ENCODE data around the gene SIPA1L2. TPM values are rescaled to one million over a fixed set of nuclear protein-coding genes. Genes with fewer than 3 reads are reported as not detected.

SIPA1L2 gene
- total RNA-seq, 1 donor from 2014 or later, result 3.7 TPM

GRCh38 chr1:232662910-232663309 lies 33.0 kb upstream of the SIPA1L2 start:
- DNase-seq (ENCODE audit: low spot score), result no peak
- H3K4me3 Mint-ChIP-seq (ENCODE audit: low read depth), result no peak overlapping the region
- peaks cover 6% of the 10 kb centered on the region for H3K4me1 Mint-ChIP-seq (ENCODE audit: low read depth)
- intact Hi-C loops (cut with micrococcal nuclease), result no loop called here
- no peak overlapping the region for H3K27ac Mint-ChIP-seq
- peaks cover 26% of the 10 kb centered on the region for H3K27me3 Mint-ChIP-seq (ENCODE audit: low read depth)
- no peaks in the 10 kb centered on the region for H3K36me3 Mint-ChIP-seq (ENCODE audit: low read depth)
- H3K9me3 Mint-ChIP-seq, result no peaks in the 10 kb centered on the region

GRCh38 chr1:232658386-232658785 lies 28.5 kb upstream of the SIPA1L2 start:
- H3K36me3 Mint-ChIP-seq (ENCODE audit: low read depth), result no peaks in the 10 kb centered on the region
- DNase-seq (ENCODE audit: low spot score), result no peak
- no peak overlapping the region for H3K4me3 Mint-ChIP-seq (ENCODE audit: low read depth)
- H3K9me3 Mint-ChIP-seq, result no peaks in the 10 kb centered on the region
- H3K27me3 Mint-ChIP-seq (ENCODE audit: low read depth), result peaks cover 34% of the 10 kb centered on the region
- intact Hi-C loops (cut with micrococcal nuclease), result no loop called here
- H3K27ac Mint-ChIP-seq, result no peak overlapping the region
- H3K4me1 Mint-ChIP-seq (ENCODE audit: low read depth), result peaks cover 2% of the 10 kb centered on the region

DNA sequence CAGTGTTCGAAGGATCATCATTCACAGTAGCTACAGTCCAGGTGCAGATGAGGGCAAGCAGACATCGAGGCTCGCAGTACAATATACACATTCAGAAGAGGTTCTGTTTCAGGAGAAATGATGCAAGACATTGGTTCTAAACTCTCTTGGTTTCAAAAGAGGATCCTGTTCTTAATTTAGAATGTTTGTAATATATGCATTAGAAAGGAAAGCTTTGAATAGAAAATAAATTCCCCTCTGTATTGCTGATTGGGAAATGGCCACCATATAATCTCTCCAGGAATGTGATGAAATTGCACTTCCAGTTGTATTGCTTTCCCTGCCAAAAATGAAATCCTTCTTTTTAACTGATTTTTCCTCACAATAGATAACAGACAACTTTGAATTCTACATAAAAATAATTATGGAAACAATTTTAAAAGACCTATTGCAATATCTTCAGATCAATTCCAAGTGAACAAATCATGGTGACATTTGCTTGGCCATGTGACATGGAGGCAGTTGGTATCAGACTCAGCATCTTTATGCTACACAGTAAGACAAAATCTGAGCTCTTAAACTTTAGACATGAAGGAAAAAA lies 27.6 kb upstream of the SIPA1L2 start:
- no peaks in the 10 kb centered on the region for H3K9me3 Mint-ChIP-seq
- peaks cover 32% of the 10 kb centered on the region for H3K27me3 Mint-ChIP-seq (ENCODE audit: low read depth)
- no peak overlapping the region for H3K27ac Mint-ChIP-seq
- peaks cover 2% of the 10 kb centered on the region for H3K4me1 Mint-ChIP-seq (ENCODE audit: low read depth)
- intact Hi-C loops (cut with micrococcal nuclease), result no loop called here
- DNase-seq (ENCODE audit: low spot score), result no peak
- H3K4me3 Mint-ChIP-seq (ENCODE audit: low read depth), result no peak overlapping the region
- no peaks in the 10 kb centered on the region for H3K36me3 Mint-ChIP-seq (ENCODE audit: low read depth)

DNA sequence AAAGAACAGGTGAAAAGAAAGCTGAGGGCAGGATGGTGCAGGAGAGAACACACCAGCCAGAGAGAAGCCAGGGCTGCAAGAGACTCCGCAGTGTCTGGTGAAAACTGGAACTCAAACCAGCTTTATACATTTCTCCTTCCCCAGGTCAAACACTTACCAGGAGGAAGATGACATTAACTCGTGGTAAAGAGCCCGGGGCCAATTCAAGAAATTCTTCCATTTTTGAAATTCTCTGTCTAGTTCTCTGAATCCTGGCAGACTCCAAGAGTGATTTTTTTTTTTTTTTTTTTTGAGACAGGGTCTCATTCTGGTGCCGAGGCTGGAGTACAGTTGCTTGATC lies 25.8 kb upstream of the SIPA1L2 start:
- Mint-ChIP-seq H3K27ac (no peak overlapping the region), H3K27me3 (ENCODE audit: low read depth) (peaks cover 30% of the 10 kb centered on the region), H3K4me1 (ENCODE audit: low read depth) (peaks cover 2% of the 10 kb centered on the region), H3K4me3 (ENCODE audit: low read depth) (no peak overlapping the region), H3K36me3 (ENCODE audit: low read depth) (no peaks in the 10 kb centered on the region), H3K9me3 (no peaks in the 10 kb centered on the region)
- DNase-seq (ENCODE audit: low spot score), result no peak
- intact Hi-C loops (cut with micrococcal nuclease), result no loop called here

DNA sequence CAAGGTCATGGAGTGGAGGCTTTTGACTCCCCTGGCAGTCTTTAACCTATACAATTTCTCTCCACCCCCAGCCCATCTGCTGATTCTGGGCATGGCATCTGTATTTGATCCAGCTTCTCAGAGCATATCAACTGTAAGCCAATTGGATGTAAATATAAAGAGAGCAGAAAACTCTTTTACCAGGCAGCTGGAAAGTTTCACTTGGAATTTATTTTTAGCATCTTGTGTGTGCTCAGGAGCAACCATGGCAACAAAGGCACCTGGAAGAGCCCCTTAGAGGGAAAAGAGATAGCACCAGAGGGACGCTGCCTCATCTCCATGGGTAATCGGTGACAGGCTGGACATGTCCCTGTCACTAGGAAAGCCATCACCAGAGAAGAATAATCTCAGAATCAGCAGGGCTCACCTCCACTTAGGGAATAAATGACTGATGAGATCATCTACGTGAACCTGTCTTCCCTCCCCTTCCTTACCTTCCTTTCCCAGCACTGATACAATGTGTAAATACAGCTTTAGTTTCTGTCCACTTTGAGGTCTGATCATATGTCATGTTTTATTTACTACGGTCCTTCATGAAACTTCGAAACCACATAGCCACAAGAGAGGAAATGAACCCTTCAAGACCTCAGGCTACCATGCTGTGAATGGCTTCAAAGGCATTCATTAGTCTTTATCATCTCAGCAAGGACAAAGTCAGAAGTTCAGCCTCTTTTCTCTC lies 25.3 kb upstream of the SIPA1L2 start:
- H3K4me1 Mint-ChIP-seq (ENCODE audit: low read depth), result peaks cover 2% of the 10 kb centered on the region
- H3K36me3 Mint-ChIP-seq (ENCODE audit: low read depth), result no peaks in the 10 kb centered on the region
- no peak overlapping the region for H3K27ac Mint-ChIP-seq
- DNase-seq (ENCODE audit: low spot score), result no peak
- no peaks in the 10 kb centered on the region for H3K9me3 Mint-ChIP-seq
- H3K27me3 Mint-ChIP-seq (ENCODE audit: low read depth), result peaks cover 27% of the 10 kb centered on the region
- no peak overlapping the region for H3K4me3 Mint-ChIP-seq (ENCODE audit: low read depth)
- intact Hi-C loops (cut with micrococcal nuclease), result no loop called here

GRCh38 chr1:232653789-232654188 lies 23.9 kb upstream of the SIPA1L2 start:
- H3K27me3 Mint-ChIP-seq (ENCODE audit: low read depth), result peaks cover 22% of the 10 kb centered on the region
- H3K4me3 Mint-ChIP-seq (ENCODE audit: low read depth), result no peak overlapping the region
- H3K4me1 Mint-ChIP-seq (ENCODE audit: low read depth), result peaks cover 2% of the 10 kb centered on the region
- intact Hi-C loops (cut with micrococcal nuclease), result no loop called here
- DNase-seq (ENCODE audit: low spot score), result no peak
- H3K27ac Mint-ChIP-seq, result no peak overlapping the region
- no peaks in the 10 kb centered on the region for H3K36me3 Mint-ChIP-seq (ENCODE audit: low read depth)
- H3K9me3 Mint-ChIP-seq, result no peaks in the 10 kb centered on the region

DNA sequence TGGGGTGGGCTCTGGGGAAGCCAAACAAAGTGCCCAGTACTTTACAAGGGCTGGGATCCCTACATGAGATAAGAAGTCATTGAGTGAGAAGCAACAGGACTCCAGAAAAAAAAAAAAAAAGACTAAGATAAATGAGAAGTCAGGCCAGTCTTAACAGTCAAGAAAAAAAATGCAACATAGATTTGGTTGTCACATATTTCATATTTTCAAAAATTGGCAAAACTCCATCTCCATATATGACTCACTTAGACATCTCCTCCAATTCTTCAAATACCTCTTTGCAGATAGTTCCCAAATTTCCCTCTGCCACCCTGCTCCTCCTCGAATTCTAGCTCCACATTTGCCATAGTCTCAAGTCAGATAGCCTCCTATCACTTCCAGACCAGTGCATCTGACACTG lies 20.9 kb upstream of the SIPA1L2 start:
- H3K4me3 Mint-ChIP-seq (ENCODE audit: low read depth), result no peak overlapping the region

DNA sequence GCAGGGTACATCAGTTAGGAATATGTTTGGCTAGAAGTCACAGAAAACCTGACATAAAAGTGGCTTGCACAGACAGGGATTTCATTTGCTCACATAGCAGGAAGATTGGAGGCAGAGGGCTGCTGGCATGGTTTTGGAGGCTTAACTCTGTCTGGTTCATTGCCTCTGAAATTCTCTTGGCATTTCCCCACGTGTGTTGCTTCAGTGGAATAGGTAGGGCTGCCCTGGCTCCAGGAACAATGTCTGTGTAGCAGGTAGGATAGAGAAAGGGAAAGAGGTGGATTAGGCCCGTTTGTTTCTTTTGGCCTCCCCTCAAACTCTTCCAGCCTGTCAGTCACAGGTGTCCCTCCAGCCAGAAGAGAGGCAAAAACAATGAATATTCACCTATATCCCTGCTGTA lies 20.5 kb upstream of the SIPA1L2 start:
- peaks cover 1% of the 10 kb centered on the region for H3K4me1 Mint-ChIP-seq (ENCODE audit: low read depth)
- H3K36me3 Mint-ChIP-seq (ENCODE audit: low read depth), result no peaks in the 10 kb centered on the region
- DNase-seq (ENCODE audit: low spot score), result no peak
- intact Hi-C loops (cut with micrococcal nuclease), result no loop called here
- H3K27ac Mint-ChIP-seq, result no peak overlapping the region
- H3K4me3 Mint-ChIP-seq (ENCODE audit: low read depth), result no peak overlapping the region
- H3K27me3 Mint-ChIP-seq (ENCODE audit: low read depth), result peaks cover 15% of the 10 kb centered on the region
- H3K9me3 Mint-ChIP-seq, result no peaks in the 10 kb centered on the region

More for the DNA sequence above, 20.9 kb upstream of the SIPA1L2 start:
- H3K4me1 Mint-ChIP-seq (ENCODE audit: low read depth), result peaks cover 2% of the 10 kb centered on the region
- intact Hi-C loops (cut with micrococcal nuclease), result no loop called here
- peaks cover 15% of the 10 kb centered on the region for H3K27me3 Mint-ChIP-seq (ENCODE audit: low read depth)
- no peak overlapping the region for H3K27ac Mint-ChIP-seq
- no peaks in the 10 kb centered on the region for H3K36me3 Mint-ChIP-seq (ENCODE audit: low read depth)
- H3K9me3 Mint-ChIP-seq, result no peaks in the 10 kb centered on the region
- no peak for DNase-seq (ENCODE audit: low spot score)

- H3K9me3 Mint-ChIP-seq, result no peaks in the 10 kb centered on the region
- H3K4me1 Mint-ChIP-seq (ENCODE audit: low read depth), result no peaks in the 10 kb centered on the region
- DNase-seq (ENCODE audit: low spot score), result no peak
- H3K36me3 Mint-ChIP-seq (ENCODE audit: low read depth), result no peaks in the 10 kb centered on the region
- H3K27ac Mint-ChIP-seq, result no peak overlapping the region
- H3K27me3 Mint-ChIP-seq (ENCODE audit: low read depth), result peaks cover 8% of the 10 kb centered on the region
- intact Hi-C loops (cut with micrococcal nuclease), result no loop called here
- H3K4me3 Mint-ChIP-seq (ENCODE audit: low read depth), result no peak overlapping the region
These were observed 18.4 kb upstream of the SIPA1L2 start for GRCh38 chr1:232648316-232648715.

- H3K4me3 Mint-ChIP-seq (ENCODE audit: low read depth), result no peak overlapping the region
- DNase-seq (ENCODE audit: low spot score), result no peak
- H3K4me1 Mint-ChIP-seq (ENCODE audit: low read depth), result no peaks in the 10 kb centered on the region
- intact Hi-C loops (cut with micrococcal nuclease), result no loop called here
- H3K27me3 Mint-ChIP-seq (ENCODE audit: low read depth), result peaks cover 3% of the 10 kb centered on the region
- H3K36me3 Mint-ChIP-seq (ENCODE audit: low read depth), result no peaks in the 10 kb centered on the region
- H3K9me3 Mint-ChIP-seq, result no peaks in the 10 kb centered on the region
- no peak overlapping the region for H3K27ac Mint-ChIP-seq
These were observed 14.3 kb upstream of the SIPA1L2 start for GRCh38 chr1:232644209-232644608.

GRCh38 chr1:232643251-232643650 lies 13.3 kb upstream of the SIPA1L2 start:
- Mint-ChIP-seq H3K36me3 (ENCODE audit: low read depth) (no peaks in the 10 kb centered on the region), H3K4me1 (ENCODE audit: low read depth) (no peaks in the 10 kb centered on the region), H3K27ac (no peak overlapping the region), H3K27me3 (ENCODE audit: low read depth) (peaks cover 3% of the 10 kb centered on the region), H3K4me3 (ENCODE audit: low read depth) (no peak overlapping the region), H3K9me3 (no peaks in the 10 kb centered on the region)
- intact Hi-C loops (cut with micrococcal nuclease), result no loop called here
- no peak for DNase-seq (ENCODE audit: low spot score)

GRCh38 chr1:232641507-232641906 lies 11.6 kb upstream of the SIPA1L2 start:
- no peak for DNase-seq (ENCODE audit: low spot score)
- no peaks in the 10 kb centered on the region for H3K36me3 Mint-ChIP-seq (ENCODE audit: low read depth)
- no peaks in the 10 kb centered on the region for H3K4me1 Mint-ChIP-seq (ENCODE audit: low read depth)
- no peaks in the 10 kb centered on the region for H3K9me3 Mint-ChIP-seq
- no peak overlapping the region for H3K4me3 Mint-ChIP-seq (ENCODE audit: low read depth)
- H3K27me3 Mint-ChIP-seq (ENCODE audit: low read depth), result peaks cover 3% of the 10 kb centered on the region
- no peak overlapping the region for H3K27ac Mint-ChIP-seq
- intact Hi-C loops (cut with micrococcal nuclease), result no loop called here

GRCh38 chr1:232636799-232637198 lies 6.9 kb upstream of the SIPA1L2 start:
- H3K4me1 Mint-ChIP-seq (ENCODE audit: low read depth), result no peaks in the 10 kb centered on the region
- H3K9me3 Mint-ChIP-seq, result no peaks in the 10 kb centered on the region
- intact Hi-C loops (cut with micrococcal nuclease), result loop anchor here (5.0 kb wide), 1 partner anchor 391 kb away; no protein-coding TSS in a partner anchor
- no peak overlapping the region for H3K4me3 Mint-ChIP-seq (ENCODE audit: low read depth)
- no peak for DNase-seq (ENCODE audit: low spot score)
- no peak overlapping the region for H3K27ac Mint-ChIP-seq
- no peaks in the 10 kb centered on the region for H3K36me3 Mint-ChIP-seq (ENCODE audit: low read depth)
- H3K27me3 Mint-ChIP-seq (ENCODE audit: low read depth), result peaks cover 21% of the 10 kb centered on the region
